Mesenchymal stem cell (in vitro differentiated cells and primary cell): ENCODE data around the gene DKKL1.

Source experiments
- DNase-seq: peaks from one replicate; pipeline ENCODE4 v3.0.0-alpha.2; 2013
- H2AFZ ChIP-seq: one replicate; pipeline ENCODE4 v1.6.1; 2013; ENCODE audit warnings: low read depth, mild to moderate bottlenecking, control low read depth, inconsistent platforms, low read length, moderate library complexity
- H2AK5ac ChIP-seq: 2 replicates; pipeline ENCODE4 v1.6.1; 2013; ENCODE audit warnings: low read length, moderate library complexity, mild to moderate bottlenecking, inconsistent platforms; ENCODE audit not compliant: severe bottlenecking
- H2BK120ac ChIP-seq: one replicate; pipeline ENCODE4 v1.6.1; 2013; ENCODE audit warnings: low read depth, mild to moderate bottlenecking, inconsistent platforms, low read length, moderate library complexity
- H2BK12ac ChIP-seq, 2 experiments: one replicate each; pipeline ENCODE4 v1.6.1; 2013; ENCODE audit warnings: inconsistent platforms in 2 of 2, low read length in 2 of 2, mild to moderate bottlenecking in 2 of 2, moderate library complexity in 2 of 2, control low read depth in 1 of 2
- H2BK15ac ChIP-seq: one replicate; pipeline ENCODE4 v1.6.1; 2013; ENCODE audit warnings: mild to moderate bottlenecking, low read depth, inconsistent platforms; ENCODE audit not compliant: poor library complexity, severe bottlenecking
- H2BK5ac ChIP-seq: 2 replicates; pipeline ENCODE4 v1.6.1; 2013; ENCODE audit warnings: low read depth, mild to moderate bottlenecking, low read length, control low read depth, inconsistent platforms; ENCODE audit not compliant: poor library complexity, severe bottlenecking
- H3K14ac ChIP-seq, 2 experiments: one replicate each; pipeline ENCODE4 v1.6.1; 2013; ENCODE audit warnings: inconsistent platforms in 2 of 2, low read length in 2 of 2, control low read depth in 1 of 2, mild to moderate bottlenecking in 1 of 2, moderate library complexity in 1 of 2
- H3K18ac ChIP-seq, 2 experiments: one replicate each; pipeline ENCODE4 v1.6.1; 2013; ENCODE audit warnings: inconsistent platforms in 2 of 2, low read length in 2 of 2, control low read depth in 1 of 2, low read depth in 1 of 2, mild to moderate bottlenecking in 1 of 2
- H3K23ac ChIP-seq, 2 experiments: one replicate each; pipeline ENCODE4 v1.6.1; 2013; ENCODE audit warnings: inconsistent platforms in 2 of 2, low read length in 2 of 2, mild to moderate bottlenecking in 2 of 2, moderate library complexity in 2 of 2, control low read depth in 1 of 2
- H3K27ac ChIP-seq: 2 replicates; pipeline ENCODE4 v1.5.1; 2013; ENCODE audit warnings: mild to moderate bottlenecking, moderate library complexity, low read length, control low read depth, inconsistent platforms; ENCODE audit not compliant: poor library complexity, severe bottlenecking
- H3K27me3 ChIP-seq, 2 experiments: 2 replicates each; pipeline versions ENCODE4 v1.6.1 to v1.7.0; 2013; ENCODE audit warnings: low read length in 2 of 2, mild to moderate bottlenecking in 2 of 2, moderate library complexity in 2 of 2, control low read depth in 1 of 2, inconsistent platforms in 1 of 2; ENCODE audit not compliant: control insufficient read depth in 1 of 2, insufficient read depth in 1 of 2
- H3K36me3 ChIP-seq, 2 experiments: 2 replicates each; pipeline versions ENCODE4 v1.6.1 to v1.7.0; 2013; ENCODE audit warnings: low read length in 2 of 2, control low read depth in 1 of 2, inconsistent platforms in 1 of 2, low read depth in 1 of 2, mild to moderate bottlenecking in 1 of 2; ENCODE audit not compliant: insufficient read depth in 2 of 2, control insufficient read depth in 1 of 2
- H3K4ac ChIP-seq, 2 experiments: one replicate each; pipeline ENCODE4 v1.6.1; 2013; ENCODE audit warnings: inconsistent platforms in 2 of 2, low read length in 2 of 2, mild to moderate bottlenecking in 2 of 2, moderate library complexity in 2 of 2, control low read depth in 1 of 2, low read depth in 1 of 2
- H3K4me1 ChIP-seq: 2 replicates; pipeline ENCODE4 v1.6.1; 2013; ENCODE audit warnings: low read depth, low read length, control low read depth; ENCODE audit not compliant: control insufficient read depth, insufficient read depth
- H3K4me2 ChIP-seq: 2 replicates; pipeline ENCODE4 v1.6.1; 2013; ENCODE audit warnings: low read length, mild to moderate bottlenecking, inconsistent platforms; ENCODE audit not compliant: poor library complexity, severe bottlenecking
- H3K4me3 ChIP-seq, 2 experiments: 2 replicates each; pipeline versions ENCODE4 v1.5.1 to v1.7.0; 2013; ENCODE audit warnings: low read length in 2 of 2, mild to moderate bottlenecking in 2 of 2, control low read depth in 1 of 2, low read depth in 1 of 2; ENCODE audit not compliant: insufficient read depth in 1 of 2
- H3K79me1 ChIP-seq: replicated peaks from 2 replicates; pipeline ENCODE4 v1.6.1; 2013; ENCODE audit warnings: mild to moderate bottlenecking, control low read depth, low read length, inconsistent platforms; ENCODE audit not compliant: poor library complexity, severe bottlenecking
- H3K9ac ChIP-seq: 2 replicates; pipeline ENCODE4 v1.7.0; 2013; ENCODE audit warnings: mild to moderate bottlenecking, low read length, moderate library complexity
- H3K9me3 ChIP-seq: 2 replicates; pipeline ENCODE4 v1.7.0; 2013; ENCODE audit warnings: mild to moderate bottlenecking, low read length; ENCODE audit not compliant: control insufficient read depth
- H4K8ac ChIP-seq: one replicate; pipeline ENCODE4 v1.6.1; 2013; ENCODE audit warnings: inconsistent platforms, mild to moderate bottlenecking, low read length, moderate library complexity
- H4K91ac ChIP-seq: one replicate; pipeline ENCODE4 v1.6.1; 2013; ENCODE audit warnings: mild to moderate bottlenecking, low read length, inconsistent platforms
- WGBS: methylation state at CpG from one replicate; pipeline ENCODE4 v1.1.7; 2013; ENCODE audit warnings: mixed read lengths; 5-methylcytosine and 5-hydroxymethylcytosine counted together

DKKL1 gene

DNA sequence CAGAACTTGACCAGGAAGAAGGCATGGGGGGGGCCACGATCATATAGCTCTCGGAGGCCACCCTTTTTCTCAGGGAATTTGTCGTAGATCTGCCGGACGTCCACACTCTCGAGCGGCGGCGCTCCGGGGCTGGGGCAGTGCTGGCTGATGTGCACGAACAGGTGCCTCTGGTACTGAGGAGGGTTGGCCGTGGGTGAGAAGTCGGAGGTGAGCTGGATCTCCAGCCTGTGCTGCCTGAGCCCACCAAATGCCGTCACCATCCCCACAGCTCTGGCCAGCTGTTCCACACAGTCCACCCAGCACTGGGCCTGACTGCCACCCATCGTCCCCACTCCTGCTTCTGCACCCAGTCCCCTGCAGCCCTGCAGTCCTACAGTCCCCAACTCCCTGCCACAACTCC is 16.5 kb upstream of the DKKL1 start:
- Histone ChIP-seq H3K27ac (no peak overlapping the region), H3K4me2 (no peak overlapping the region), H2AK5ac (no peak overlapping the region), H2BK5ac (no peak overlapping the region), H2BK120ac (no peak overlapping the region), H3K14ac (no peak overlapping the region), H3K36me3 (peaks cover 52 to 92% of the 10 kb centered on the region in 2 experiments), H4K8ac (no peak overlapping the region), H3K27me3 (no peaks in the 10 kb centered on the region), H2BK12ac (no peak overlapping the region), H3K79me1 (peaks cover 56% of the 10 kb centered on the region), H3K9ac (no peak overlapping the region), H3K18ac (no peak overlapping the region), H3K4ac (no peak overlapping the region), H2AFZ (no peak overlapping the region), H3K23ac (no peak overlapping the region), H4K91ac (no peak overlapping the region), H2BK15ac (no peak overlapping the region), H3K4me1 (no peaks in the 10 kb centered on the region), H3K9me3 (no peaks in the 10 kb centered on the region), H3K4me3 (no peak overlapping the region)
- DNase-seq: no peak
- WGBS: 100% methylated on average over 12 of the region's 15 CpGs

DNA sequence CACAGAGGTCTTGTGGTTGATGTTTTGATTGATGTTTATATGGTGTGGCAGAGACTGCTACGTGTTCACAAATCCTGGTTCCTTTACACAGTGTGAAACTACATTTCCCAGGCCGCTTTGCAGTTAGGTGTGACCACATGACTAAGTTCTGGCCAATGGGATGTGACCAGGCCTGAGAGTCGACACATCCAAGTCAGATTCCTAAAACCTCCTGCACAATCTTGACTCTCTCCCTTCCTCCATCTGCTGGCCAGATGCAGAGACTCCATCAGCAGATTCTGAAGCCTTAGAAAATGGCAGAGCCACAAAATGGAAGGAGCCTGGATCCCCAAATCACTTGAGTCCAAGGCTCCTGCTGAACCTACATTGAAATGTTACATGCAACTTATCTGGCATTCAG is 15.8 kb upstream of the DKKL1 start:
- no peak overlapping the region for H4K91ac ChIP-seq
- H2BK120ac ChIP-seq: no peak overlapping the region
- H3K4me3 ChIP-seq: no peak overlapping the region
- H2BK15ac ChIP-seq: no peak overlapping the region
- no peak overlapping the region for H2AFZ ChIP-seq
- DNase-seq: peak; percentile 65
- peaks cover 56% of the 10 kb centered on the region for H3K79me1 ChIP-seq
- H3K4ac ChIP-seq: no peak overlapping the region
- H3K14ac ChIP-seq: no peak overlapping the region
- H3K18ac ChIP-seq: no peak overlapping the region
- no peaks in the 10 kb centered on the region for H3K27me3 ChIP-seq
- no peak overlapping the region for H3K4me2 ChIP-seq
- H3K27ac ChIP-seq: no peak overlapping the region
- H2BK12ac ChIP-seq: no peak overlapping the region
- no peaks in the 10 kb centered on the region for H3K4me1 ChIP-seq
- no peaks in the 10 kb centered on the region for H3K9me3 ChIP-seq
- no peak overlapping the region for H2BK5ac ChIP-seq
- no peak overlapping the region for H3K23ac ChIP-seq
- H2AK5ac ChIP-seq: no peak overlapping the region
- no peak overlapping the region for H4K8ac ChIP-seq
- H3K9ac ChIP-seq: no peak overlapping the region
- H3K36me3 ChIP-seq: peaks cover 48 to 92% of the 10 kb centered on the region in 2 experiments
- 86% methylated on average over 3 of the region's 3 CpGs for WGBS

DNA sequence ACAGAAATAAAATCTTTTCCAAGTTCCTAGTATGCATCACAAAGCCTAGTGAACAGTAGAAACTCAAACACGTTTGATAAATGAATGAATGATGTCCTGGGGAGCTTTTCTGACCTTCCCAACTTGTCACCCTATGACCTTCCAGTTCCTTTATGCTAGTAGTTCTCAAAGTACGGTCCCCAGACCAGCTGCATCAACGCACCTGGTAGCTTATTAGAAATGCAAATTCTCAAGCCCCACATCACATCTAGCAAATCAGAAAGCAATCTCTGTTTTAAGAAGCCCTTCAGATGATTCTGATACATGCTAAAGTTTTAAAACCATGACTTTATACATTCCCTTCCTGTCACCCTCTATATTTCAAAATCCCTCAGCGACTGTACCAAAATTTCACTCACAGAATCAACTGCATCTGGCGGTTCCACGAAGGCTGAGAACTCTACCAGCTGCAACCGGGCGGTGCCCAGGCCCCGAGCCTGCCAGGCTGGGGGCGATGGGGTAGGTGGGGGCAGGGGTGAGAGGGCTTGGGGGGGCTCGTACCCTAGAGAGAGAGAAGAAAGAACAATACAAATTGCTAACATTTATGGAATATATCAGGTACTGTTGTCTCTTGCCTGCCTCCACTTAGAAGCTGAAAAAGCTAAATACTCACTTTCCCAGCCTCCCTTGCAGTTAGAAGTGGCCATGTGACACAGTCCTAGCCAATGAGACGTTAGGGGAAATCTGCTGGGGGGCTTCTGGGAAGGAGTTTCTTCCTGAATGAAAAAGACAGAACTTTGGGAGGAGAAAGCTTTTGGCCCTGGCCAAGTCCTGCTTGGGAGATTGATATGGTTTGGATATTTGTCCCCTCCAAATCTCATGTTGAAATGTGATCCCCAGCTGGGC is 15.1 kb upstream of the DKKL1 start:
- Histone ChIP-seq H3K4me1 (no peaks in the 10 kb centered on the region), H3K4me2 (no peak overlapping the region), H3K14ac (no peak overlapping the region), H3K23ac (no peak overlapping the region), H3K36me3 (peaks cover 48 to 92% of the 10 kb centered on the region in 2 experiments), H2BK5ac (no peak overlapping the region), H4K8ac (no peak overlapping the region), H3K4me3 (no peak overlapping the region), H3K79me1 (peaks cover 56% of the 10 kb centered on the region), H2AK5ac (no peak overlapping the region), H2BK12ac (no peak overlapping the region), H3K18ac (no peak overlapping the region), H3K27me3 (no peaks in the 10 kb centered on the region), H3K9ac (no peak overlapping the region), H2BK120ac (no peak overlapping the region), H2BK15ac (no peak overlapping the region), H3K4ac (no peak overlapping the region), H3K9me3 (no peaks in the 10 kb centered on the region), H3K27ac (no peak overlapping the region), H2AFZ (no peak overlapping the region), H4K91ac (no peak overlapping the region)
- 98% methylated on average over 9 of the region's 12 CpGs for WGBS
- no peak for DNase-seq

DNA sequence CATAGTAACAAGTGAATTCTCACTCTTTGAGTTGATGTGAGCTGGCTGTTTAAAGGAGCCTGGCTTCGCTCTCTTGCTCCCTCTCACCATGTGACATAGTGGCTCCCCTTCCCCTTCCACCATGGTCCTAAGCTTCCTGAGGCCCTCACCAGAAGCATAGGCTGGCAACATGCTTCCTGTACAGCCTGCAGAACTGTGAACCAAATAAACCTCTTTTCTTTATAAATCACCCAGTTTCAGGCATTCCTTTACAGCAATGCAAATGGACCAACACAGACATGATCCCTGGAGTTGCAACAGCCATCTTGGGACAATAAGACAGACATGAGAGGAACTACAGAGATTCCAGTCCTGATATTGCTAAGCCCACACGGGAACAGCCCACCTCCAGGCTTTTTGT is 14.1 kb upstream of the DKKL1 start:
- Histone ChIP-seq H3K4me3 (no peak overlapping the region), H3K36me3 (peaks cover 49 to 93% of the 10 kb centered on the region in 2 experiments), H2AK5ac (no peak overlapping the region), H3K23ac (no peak overlapping the region), H3K4ac (no peak overlapping the region), H3K9ac (no peak overlapping the region), H3K4me1 (no peaks in the 10 kb centered on the region), H2AFZ (no peak overlapping the region), H3K27ac (no peak overlapping the region), H4K8ac (no peak overlapping the region), H3K27me3 (no peaks in the 10 kb centered on the region), H3K14ac (no peak overlapping the region), H3K18ac (no peak overlapping the region), H3K4me2 (no peak overlapping the region), H2BK120ac (no peak overlapping the region), H2BK15ac (no peak overlapping the region), H2BK12ac (no peak overlapping the region), H2BK5ac (no peak overlapping the region), H3K9me3 (no peaks in the 10 kb centered on the region), H3K79me1 (peaks cover 57% of the 10 kb centered on the region), H4K91ac (no peak overlapping the region)
- DNase-seq: no peak
- 97% methylated on average over 1 of the region's 2 CpGs for WGBS
